Measurements from ENCODE around the gene CHKA.

The CHKA gene

DNA sequence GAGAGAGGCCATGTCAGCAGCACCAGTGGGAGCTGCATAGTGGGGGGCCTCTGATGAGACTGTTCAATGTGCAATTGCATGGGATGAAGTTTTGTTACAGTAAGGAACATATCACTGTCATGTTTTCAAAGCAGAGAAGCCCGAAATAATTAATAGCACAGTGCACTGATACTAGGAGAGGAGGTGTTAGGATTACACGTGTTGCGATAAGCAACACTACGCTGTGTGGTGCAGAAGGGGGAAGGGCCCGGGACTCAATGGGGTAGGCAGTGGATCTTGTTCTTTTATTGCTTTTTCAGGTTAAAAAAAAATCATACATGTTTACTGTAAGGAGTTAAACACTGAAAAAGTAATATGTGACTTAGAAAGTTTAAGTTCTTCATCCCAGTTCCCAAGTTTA lies 53.2 kb downstream of the CHKA start:
- no peak for DNase-seq

DNA sequence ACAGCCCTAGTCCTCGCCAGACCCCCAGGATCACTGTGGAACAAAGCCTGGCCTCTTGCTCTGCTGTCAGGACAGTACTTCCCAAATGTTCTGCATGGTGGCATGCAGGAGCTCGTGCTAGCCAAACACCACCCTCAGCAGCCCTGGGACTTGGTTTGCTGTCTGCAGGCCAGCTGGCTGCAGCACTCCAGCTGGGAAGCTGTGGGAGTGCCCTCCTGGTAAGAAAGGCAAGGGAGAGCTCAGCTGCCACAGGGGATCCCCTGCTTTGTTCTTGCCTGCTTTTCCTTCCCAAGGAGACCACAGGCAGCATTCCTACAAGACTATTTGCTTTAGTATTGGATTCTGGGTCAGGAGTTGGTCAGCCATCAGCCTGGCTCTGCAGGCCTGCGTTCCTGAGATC lies 54.4 kb downstream of the CHKA start:
- DNase-seq = no peak

DNA sequence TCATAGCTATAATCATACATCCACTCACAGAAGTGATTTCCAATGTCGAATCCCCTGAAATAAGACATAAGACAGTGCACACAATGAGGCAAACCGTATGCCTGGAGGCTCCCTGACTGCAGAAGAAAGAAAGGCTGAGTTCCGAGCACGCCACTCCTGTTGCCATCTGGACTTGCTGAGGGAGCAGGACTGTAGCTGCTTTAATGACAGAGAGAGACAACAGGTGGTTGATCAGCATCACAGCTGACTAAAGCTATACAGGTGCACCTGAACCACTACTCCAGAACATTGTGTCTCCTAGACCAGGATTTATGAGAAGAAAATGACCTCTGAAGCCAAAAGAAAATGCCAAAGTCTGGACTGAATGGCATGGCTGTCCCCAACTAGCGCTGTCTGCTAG lies 55.3 kb downstream of the CHKA start:
- no peak for DNase-seq

DNA sequence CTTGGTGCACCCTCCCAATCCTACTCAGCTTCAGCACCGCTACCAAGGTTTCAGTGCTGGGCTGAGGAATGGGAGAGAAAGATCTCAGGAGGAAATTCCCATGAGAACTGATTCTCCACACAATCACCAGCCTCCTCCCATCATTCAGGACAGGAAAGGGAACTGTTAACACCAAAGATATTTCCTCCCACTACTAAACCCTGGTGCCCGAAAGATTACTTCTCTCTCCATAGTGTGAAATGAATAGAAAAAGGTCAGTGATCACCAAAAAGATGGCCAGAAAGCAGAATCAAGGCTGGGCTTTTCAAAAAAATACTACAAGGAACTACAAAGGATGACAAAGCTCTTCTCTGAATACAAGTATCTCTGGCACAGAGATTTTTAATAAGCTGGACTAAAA lies 56.3 kb downstream of the CHKA start:
- DNase-seq = no peak

DNA sequence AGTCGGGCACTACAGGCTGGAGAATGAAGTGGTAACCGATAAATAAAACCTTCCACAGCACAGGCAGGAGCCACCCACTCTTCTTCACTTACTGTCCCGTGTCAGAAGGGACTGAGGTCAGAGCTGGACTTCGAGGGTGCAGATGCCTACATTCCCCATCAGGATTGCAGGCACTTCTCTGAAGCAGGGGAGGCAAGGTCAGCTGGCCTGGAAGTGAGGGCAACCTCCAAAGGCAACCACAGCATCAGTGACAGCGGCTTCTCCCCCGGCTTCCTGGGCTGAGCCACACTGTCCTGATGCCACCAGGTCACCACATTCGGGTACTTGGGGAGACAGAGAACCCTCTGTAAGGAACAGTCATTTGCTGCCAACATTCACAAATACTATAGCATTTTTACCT lies 59.7 kb downstream of the CHKA start:
- no peak for DNase-seq

DNA sequence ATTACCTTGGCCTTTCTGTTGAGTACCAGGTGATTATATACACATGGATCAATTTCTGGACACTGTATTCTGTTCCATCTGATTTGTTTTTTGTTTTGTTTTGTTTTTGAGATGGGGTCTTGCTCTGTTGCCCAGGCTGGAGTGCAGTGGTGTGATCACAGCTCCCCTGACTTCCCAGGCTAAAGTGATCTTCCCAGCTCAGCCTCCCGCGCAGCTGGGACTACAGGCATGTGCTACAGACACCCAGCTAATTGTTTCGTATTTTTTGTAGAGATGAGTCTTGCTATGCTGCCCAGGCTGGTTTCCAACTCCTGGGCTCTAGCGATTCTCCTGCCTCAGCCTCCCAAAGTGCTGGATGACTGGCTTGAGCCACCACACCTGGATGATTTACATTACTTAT lies 63.4 kb downstream of the CHKA start:
- DNase-seq = no peak

DNA sequence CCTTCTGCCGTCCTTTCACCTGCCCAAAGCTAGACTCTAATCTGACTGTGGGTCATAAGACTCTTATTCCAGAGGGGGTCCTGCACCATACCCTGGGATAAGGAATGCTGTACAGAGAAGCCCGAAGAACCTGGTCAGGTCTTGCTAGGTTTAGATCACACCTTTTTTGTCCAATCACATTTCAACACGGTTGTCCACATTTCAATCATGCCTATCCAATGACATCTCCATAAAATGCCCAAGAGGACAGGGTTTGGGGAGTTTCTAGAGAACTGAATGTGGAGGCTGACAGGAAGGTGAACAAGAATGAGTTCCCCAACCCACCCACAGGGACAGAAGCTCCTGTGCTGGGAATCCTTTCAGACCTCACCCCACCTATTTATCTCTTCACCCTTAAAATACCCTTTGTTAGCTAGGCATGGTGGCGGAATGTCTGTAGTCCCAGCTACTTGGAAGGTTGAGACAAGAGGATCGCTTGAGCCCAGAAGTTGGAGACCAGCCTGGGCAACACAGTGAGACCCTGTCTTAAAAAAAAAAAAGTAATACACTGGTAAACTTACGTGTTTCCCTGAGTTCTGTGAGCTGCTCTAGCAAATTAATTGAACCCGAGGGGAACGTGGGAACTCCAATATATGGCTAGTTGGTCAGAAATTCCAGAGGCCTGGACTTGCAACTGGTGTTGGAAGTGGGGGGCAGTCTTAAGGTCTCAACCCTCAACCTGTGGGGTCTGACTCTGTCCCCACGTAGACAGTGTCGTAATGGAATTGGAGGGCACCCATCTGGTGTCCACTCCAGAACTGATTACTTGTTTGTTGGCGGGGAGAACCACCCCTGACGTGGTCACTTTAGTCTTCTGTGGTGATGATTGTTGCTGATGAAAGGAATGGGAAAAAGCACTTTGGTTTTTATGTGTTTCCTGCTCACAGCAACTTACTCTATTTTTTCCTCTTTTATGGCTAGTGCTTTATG lies 64.6 kb downstream of the CHKA start:
- DNase-seq = no peak

DNA sequence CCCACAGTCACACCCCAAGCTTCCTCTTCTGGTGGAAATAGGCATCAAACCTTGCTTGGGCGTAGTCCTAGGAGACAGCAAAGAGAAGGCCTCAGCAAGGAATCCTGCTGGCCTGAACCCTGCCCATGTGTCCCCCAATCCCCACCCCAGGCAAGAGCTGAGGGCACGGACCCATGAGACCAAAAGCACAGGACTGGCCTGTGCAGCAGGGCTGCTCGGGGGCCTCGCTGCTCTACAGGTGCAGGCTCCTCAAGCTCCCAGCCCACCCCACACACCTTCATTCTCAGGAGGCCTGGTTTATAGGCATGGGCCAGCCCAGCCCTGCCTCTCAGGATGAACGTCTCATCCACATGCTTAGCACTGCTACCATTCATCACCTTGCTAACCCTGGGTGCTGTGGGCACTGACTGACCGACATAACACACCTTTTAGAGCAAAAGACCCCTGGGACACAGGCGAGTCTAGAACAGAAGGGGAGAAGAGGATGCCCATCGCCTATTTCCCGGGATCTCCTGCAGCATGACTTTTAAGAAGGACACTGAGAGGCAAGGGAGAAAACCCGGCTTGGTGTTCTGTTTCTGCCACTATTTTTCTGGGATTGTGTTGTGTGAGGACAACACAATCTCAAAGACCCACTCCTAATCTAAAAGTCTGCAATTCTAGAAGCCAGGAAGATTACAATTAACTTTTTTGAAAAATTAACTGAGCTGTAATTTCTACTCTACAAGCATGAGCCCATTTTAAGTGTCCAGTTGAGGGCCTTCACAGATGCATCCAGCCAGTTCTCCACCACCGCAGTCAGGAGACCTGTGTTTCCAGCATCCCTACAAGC lies 67.0 kb downstream of the CHKA start:
- DNase-seq = no peak

DNA sequence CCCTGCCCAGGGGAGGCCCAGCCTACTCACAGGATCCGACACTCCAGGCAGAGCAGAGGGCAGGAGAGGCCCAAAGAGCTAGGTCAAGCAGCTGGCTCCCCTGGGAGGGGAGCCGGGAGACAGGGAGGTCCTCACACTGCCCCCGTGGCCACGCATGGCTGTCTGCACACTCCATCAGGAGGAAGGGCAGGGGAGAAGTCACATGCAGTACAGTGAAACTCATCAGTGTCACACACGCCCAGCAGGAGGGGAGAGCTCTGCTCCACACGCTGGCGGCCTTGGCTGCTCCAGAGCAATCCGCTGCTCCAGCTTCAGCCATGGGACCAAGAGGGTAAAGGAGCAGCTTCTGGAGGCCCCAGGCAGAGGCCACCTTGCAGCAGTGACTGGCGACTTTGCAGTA lies 68.1 kb downstream of the CHKA start:
- no peak for DNase-seq

DNA sequence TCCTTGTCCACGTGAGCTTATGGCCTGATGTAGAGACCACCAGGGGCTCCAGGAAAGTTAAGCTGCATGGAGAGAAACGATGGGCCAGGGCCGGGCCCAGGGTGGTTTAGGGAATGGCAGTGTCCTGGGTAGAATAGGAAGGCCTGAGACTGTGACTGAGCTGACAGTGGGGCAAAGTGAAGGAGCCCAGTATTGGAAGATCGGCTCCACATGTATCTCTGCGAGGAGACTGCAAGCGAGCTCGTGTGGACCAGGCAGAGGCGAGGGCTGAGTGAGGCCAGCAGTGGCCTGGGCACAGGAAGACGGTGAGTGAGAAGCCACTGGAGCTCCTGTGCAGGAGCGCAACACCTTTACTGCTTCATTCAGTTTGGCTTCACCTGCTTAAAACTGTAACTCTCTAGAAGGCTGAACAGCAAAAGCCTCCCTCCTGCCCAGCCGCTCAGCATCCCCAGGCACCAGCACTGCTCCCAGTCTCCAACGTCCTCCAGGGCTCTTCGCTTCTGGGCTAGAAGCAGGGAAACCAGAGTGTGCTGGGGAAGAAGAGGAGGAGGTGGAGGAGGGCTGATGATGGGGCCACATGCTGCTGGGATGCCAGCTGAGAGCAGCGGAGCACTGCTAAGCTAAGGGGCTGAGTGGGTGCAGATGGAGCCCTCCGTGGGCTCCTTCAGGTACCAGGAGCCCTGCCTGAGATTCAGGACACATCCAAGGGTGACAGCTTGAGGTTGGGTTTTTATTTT lies 68.9 kb downstream of the CHKA start:
- no peak for DNase-seq

DNA sequence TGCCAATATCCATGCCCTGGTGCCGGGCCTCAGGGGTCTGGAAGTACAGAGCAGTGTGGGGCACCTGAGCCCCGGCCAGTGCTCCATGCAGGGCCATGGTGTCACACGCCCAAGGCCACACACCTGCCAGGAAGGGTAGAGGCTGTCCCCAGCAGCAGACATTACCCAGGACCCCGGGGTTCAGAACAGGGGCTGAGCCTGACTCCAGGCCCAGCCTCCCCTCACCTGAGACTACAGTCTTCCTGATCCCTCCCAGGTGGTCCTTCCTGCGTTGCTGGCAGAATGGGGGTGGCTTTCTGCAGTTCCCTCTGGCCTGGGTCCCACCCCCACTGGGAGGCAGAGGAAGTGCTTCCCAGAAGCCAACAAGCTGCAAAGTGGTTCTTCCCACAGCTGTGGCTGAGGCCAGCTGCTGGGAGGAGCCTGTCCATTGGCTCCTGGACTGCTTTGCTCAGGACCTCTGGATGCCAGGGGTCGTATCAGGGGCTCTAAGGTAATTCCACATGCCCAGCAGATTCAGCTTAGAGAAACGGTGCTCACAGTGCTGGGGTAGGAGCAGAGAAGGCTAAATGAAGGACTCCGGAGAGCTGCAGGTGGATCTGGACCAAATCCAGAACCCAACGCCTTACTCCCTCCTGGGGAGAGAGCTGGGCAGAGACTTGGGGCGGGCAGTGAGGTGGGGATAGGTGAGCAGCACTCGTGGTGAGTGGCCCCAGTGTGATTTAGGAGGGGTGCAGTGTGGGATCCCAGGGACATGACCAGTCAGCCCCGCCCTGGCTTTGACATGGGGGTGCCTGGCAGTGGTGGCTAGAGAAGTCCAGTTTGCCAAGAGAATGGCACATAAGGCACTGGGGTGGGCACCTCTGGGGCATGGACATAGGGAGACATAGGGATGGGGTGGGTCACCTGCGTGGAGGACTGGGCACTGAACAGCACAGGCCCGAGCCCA lies 69.7 kb downstream of the CHKA start:
- DNase-seq = no peak

DNA sequence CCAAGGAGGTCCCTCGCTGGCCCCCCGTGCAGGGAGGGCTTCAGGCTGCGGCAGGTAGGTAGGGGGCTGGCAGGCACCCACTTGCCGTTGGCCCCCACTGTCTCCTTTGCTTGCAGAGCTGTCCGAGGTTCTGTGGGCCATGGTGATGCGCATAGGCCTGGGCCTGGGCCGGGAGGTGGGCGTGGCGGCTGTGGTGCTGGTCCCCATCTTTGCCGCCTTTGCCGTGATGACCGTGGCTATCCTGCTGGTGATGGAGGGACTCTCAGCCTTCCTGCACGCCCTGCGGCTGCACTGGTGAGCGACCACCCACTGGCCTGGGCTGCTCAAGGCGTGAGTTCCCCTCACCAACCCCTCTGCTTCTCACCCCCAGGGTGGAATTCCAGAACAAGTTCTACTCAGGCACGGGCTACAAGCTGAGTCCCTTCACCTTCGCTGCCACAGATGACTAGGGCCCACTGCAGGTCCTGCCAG lies 70.8 kb downstream of the CHKA start:
- no peak for DNase-seq

DNA sequence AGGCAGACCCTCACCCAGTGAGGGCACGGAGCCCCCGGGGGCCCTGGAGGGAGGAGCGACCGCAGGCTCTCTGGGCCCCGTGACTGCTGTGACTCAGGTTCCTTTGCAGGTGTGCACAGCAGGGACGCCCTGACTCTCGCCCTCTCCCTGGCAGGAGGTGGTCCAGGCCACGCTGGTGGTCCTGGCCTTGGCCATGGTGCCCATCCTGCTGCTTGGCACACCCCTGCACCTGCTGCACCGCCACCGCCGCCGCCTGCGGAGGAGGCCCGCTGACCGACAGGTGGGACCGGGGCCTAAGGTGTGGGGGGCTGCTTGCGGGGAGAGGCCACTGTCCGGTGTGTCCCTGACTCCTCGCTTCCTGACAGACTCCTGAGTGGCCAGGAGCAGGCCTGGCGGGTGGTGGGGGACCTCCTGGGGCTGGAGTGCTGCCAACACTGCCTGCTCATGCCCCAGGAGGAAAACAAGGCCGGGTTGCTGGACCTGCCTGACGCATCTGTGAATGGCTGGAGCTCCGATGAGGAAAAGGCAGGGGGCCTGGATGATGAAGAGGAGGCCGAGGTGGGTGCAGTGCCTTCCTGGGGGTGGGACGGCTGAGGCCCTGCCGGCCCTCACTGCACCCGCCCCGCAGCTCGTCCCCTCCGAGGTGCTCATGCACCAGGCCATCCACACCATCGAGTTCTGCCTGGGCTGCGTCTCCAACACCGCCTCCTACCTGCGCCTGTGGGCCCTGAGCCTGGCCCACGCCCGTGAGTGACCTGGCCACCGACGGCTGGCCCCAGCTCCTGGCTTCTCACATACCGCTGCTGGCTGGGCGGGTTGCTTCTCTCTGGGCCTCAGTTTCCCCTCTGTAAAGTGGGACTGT lies 71.4 kb downstream of the CHKA start:
- no peak for DNase-seq

DNA sequence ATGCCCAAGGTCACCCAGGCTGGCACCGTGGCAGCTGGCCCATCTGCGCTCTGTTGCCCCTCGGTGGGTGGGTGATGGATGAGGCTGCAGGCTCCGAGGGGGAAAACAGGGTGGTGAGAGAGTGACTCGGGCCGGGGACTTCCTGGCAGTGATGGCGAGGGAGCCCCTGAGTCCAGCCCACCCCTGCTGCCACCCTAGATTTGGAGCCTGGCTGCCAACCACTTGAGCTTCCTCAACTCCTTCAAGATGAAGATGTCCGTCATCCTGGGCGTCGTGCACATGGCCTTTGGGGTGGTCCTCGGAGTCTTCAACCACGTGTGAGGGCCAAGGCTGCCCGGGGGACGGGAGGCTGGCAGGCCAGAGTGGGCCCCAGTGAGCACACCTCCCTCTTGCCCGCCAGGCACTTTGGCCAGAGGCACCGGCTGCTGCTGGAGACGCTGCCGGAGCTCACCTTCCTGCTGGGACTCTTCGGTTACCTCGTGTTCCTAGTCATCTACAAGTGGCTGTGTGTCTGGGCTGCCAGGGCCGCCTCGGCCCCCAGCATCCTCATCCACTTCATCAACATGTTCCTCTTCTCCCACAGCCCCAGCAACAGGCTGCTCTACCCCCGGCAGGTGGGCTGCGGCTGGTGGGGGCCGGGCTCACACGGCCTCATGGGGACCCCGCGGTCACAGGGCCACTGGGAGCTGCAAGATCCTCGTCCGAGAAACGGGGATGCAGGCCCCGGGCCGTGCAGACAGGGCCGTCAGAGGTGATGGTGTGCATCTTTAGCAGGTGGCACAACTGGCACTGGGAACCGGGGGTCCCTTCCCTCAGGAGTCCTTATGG lies 72.3 kb downstream of the CHKA start:
- no peak for DNase-seq

DNA sequence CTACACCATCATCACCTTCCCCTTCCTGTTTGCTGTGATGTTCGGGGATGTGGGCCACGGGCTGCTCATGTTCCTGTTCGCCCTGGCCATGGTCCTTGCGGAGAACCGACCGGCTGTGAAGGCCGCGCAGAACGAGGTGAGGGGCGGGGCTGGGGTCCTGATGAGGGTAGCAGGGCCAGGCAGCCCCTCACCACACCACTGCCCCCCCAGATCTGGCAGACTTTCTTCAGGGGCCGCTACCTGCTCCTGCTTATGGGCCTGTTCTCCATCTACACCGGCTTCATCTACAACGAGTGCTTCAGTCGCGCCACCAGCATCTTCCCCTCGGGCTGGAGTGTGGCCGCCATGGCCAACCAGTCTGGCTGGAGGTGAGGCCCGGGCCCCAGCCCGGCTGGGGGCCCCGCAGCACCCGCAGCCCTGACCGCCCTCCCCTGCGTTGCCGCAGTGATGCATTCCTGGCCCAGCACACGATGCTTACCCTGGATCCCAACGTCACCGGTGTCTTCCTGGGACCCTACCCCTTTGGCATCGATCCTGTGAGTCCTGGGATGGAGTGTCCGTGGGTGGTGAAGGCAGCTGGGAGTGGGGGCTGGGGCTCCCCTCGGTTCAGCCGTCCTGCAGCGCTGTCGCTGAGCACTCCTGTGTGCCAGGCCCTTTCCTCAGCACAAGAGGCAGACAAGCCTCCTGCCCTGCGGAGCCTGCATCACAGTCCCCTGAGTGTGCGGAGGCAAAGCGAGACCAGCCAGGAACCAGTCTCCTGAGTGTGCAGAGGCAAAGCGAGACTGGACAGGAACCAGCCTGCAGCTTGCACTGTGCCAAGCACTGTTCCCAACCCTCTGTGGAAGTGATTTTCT lies 73.5 kb downstream of the CHKA start:
- DNase-seq = no peak

DNA sequence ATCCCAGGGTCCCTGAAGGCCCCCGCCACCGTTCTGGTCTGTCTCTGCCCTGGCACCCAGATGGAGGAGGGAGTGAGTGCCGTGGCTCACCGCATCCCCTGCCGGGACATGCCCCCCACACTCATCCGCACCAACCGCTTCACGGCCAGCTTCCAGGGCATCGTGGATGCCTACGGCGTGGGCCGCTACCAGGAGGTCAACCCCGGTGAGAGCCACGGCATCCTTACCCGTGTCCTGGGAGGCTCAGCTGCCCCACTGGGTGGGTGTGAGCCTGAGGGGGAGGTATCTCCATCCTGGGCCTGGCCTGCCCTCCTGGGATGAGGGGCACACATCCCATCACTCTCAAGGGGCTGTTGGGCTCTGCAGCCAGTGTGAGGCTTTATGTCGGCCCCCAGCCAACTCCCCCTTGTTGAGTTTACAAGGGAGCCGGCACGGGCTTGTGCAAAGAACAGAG lies 76.3 kb downstream of the CHKA start:
- DNase-seq = no peak

DNA sequence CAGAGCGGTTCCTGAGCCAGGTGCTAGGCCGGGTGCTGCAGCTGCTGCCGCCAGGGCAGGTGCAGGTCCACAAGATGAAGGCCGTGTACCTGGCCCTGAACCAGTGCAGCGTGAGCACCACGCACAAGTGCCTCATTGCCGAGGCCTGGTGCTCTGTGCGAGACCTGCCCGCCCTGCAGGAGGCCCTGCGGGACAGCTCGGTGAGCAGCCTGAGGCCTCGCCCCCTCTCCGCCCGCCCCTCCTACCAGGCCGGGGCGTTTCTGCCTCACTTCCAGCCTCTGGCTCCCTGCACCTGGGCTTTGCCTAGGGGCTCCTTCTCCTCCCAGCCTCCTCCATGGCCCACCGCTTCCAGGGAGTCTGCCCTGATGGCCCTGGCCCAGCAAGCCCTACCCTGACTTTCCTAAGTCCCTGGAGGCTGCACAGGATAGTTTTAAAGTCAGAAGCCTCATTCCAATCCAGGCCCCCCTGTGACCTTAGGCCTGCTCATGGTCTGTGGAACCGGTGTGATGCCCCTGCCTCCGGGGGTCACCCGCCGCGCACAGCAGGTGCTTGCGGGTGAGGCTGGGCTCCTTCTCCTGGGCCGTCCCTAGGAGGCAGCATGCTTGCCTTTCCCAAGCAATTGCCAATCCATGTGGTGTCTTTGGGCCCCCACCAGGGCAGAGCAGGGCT lies 76.9 kb downstream of the CHKA start:
- DNase-seq = no peak
